ENCODE data around the gene IL36A. TPM values are rescaled to one million over a fixed set of nuclear protein-coding genes. Genes with fewer than 3 reads are reported as not detected.

Gene IL36A
- polyA plus RNA-seq, 1 donor (not counting 4 experiments of a cell fraction or from before 2014, with no cell fraction given) = not detected

- no peaks in the 10 kb centered on the region for H3K4me1 ChIP-seq (ENCODE audit: control insufficient read depth, extremely low read depth, insufficient read depth, low read length)
- no peak overlapping the region for H2AFZ ChIP-seq (ENCODE audit: control insufficient read depth, low read length)
- no peak overlapping the region for H3K27ac ChIP-seq (ENCODE audit: control insufficient read depth, insufficient read depth, low read length)
- H4K20me1 ChIP-seq (ENCODE audit: control insufficient read depth, extremely low read depth, insufficient read depth, low read length) = no peaks in the 10 kb centered on the region
- H3K4me3 ChIP-seq (ENCODE audit: control insufficient read depth in 2 of 3, extremely low read depth in 1 of 3, insufficient read depth in 2 of 3, low read depth in 1 of 3, low read length in 3 of 3) = no peak overlapping the region
- H3K27me3 ChIP-seq (ENCODE audit: control insufficient read depth, extremely low read depth, insufficient read depth, low read length) = no peaks in the 10 kb centered on the region
- FAIRE-seq (no peak), DNase-seq (ENCODE audit: low read depth, low spot score) (no peak)
- H3K4me2 ChIP-seq (ENCODE audit: control insufficient read depth, extremely low read depth, insufficient read depth, low read depth, low read length) = no peak overlapping the region
- H3K36me3 ChIP-seq (ENCODE audit: control insufficient read depth in 2 of 2, extremely low read depth in 1 of 2, insufficient read depth in 2 of 2, low read length in 2 of 2) = no peaks in the 10 kb centered on the region
- no peaks in the 10 kb centered on the region for H3K9me3 ChIP-seq (ENCODE audit: control insufficient read depth, low read depth, low read length)
- H3K79me2 ChIP-seq (ENCODE audit: control insufficient read depth, insufficient read depth, low read length) = no peaks in the 10 kb centered on the region
- no peaks in the 10 kb centered on the region for H3K9me1 ChIP-seq (ENCODE audit: control insufficient read depth, extremely low read depth, insufficient read depth, low read length)
- no peak overlapping the region for H3K9ac ChIP-seq (ENCODE audit: control insufficient read depth, extremely low read depth, insufficient read depth, low read length)
- dilution Hi-C loops (cut with MboI; ENCODE audit: extremely low pct_ligation_motif_present, low sequenced_read_pairs) = no loop called here
- TF ChIP-seq CTCF (optimal IDR thresholded peaks at IDR 0.05 in 1 of 3, IDR thresholded peaks at IDR 0.05 in 1 of 3, conservative IDR thresholded peaks at IDR 0.05 in 1 of 3; ENCODE audit: extremely low read depth in 1 of 3, insufficient read depth in 2 of 3, low read length in 3 of 3) = no peak
- no peak for TF ChIP-seq EZH2 (IDR thresholded peaks at IDR 0.05; ENCODE audit: low read length)
These were observed 13.2 kb downstream of the IL36A start for GRCh38 chr2:113018509-113018908.

GRCh38 chr2:113021312-113021711, 16.1 kb downstream of the IL36A start:
- no peak overlapping the region for H3K9ac ChIP-seq (ENCODE audit: control insufficient read depth, extremely low read depth, insufficient read depth, low read length)
- TF ChIP-seq CTCF (optimal IDR thresholded peaks at IDR 0.05 in 1 of 3, IDR thresholded peaks at IDR 0.05 in 1 of 3, conservative IDR thresholded peaks at IDR 0.05 in 1 of 3; ENCODE audit: extremely low read depth in 1 of 3, insufficient read depth in 2 of 3, low read length in 3 of 3) = no peak
- TF ChIP-seq EZH2 (IDR thresholded peaks at IDR 0.05; ENCODE audit: low read length) = no peak
- H3K9me3 ChIP-seq (ENCODE audit: control insufficient read depth, low read depth, low read length) = no peaks in the 10 kb centered on the region
- H3K27me3 ChIP-seq (ENCODE audit: control insufficient read depth, extremely low read depth, insufficient read depth, low read length) = peaks cover 3% of the 10 kb centered on the region
- H2AFZ ChIP-seq (ENCODE audit: control insufficient read depth, low read length) = no peak overlapping the region
- H4K20me1 ChIP-seq (ENCODE audit: control insufficient read depth, extremely low read depth, insufficient read depth, low read length) = no peaks in the 10 kb centered on the region
- no peaks in the 10 kb centered on the region for H3K4me1 ChIP-seq (ENCODE audit: control insufficient read depth, extremely low read depth, insufficient read depth, low read length)
- DNase-seq (ENCODE audit: low read depth, low spot score) = no peak
- no peak overlapping the region for H3K4me2 ChIP-seq (ENCODE audit: control insufficient read depth, extremely low read depth, insufficient read depth, low read depth, low read length)
- no peaks in the 10 kb centered on the region for H3K79me2 ChIP-seq (ENCODE audit: control insufficient read depth, insufficient read depth, low read length)
- H3K4me3 ChIP-seq (ENCODE audit: control insufficient read depth in 2 of 3, extremely low read depth in 1 of 3, insufficient read depth in 2 of 3, low read depth in 1 of 3, low read length in 3 of 3) = no peak overlapping the region
- no peaks in the 10 kb centered on the region for H3K9me1 ChIP-seq (ENCODE audit: control insufficient read depth, extremely low read depth, insufficient read depth, low read length)
- no peak overlapping the region for H3K27ac ChIP-seq (ENCODE audit: control insufficient read depth, insufficient read depth, low read length)
- no peaks in the 10 kb centered on the region for H3K36me3 ChIP-seq (ENCODE audit: control insufficient read depth in 2 of 2, extremely low read depth in 1 of 2, insufficient read depth in 2 of 2, low read length in 2 of 2)
- dilution Hi-C loops (cut with MboI; ENCODE audit: extremely low pct_ligation_motif_present, low sequenced_read_pairs) = no loop called here
- FAIRE-seq = no peak
